ENCODE data around the gene ASXL3.

The ASXL3 gene

GRCh38 chr18:33665187-33665586, 87.2 kb downstream of the ASXL3 start:
- DNase-seq: no peak

GRCh38 chr18:33665641-33666040, 87.6 kb downstream of the ASXL3 start:
- DNase-seq: no peak

- no peak for DNase-seq
Observed at GRCh38 chr18:33666915-33667314, 88.9 kb downstream of the ASXL3 start.

GRCh38 chr18:33669589-33669988, 91.6 kb downstream of the ASXL3 start:
- no peak for DNase-seq

- no peak for DNase-seq
Observed at GRCh38 chr18:33670029-33670428, 92.0 kb downstream of the ASXL3 start.

GRCh38 chr18:33673689-33674088, 95.7 kb downstream of the ASXL3 start:
- no peak for DNase-seq

GRCh38 chr18:33676593-33676992, 98.6 kb downstream of the ASXL3 start:
- no peak for DNase-seq

- DNase-seq: no peak
Observed at GRCh38 chr18:33677891-33678290, 99.9 kb downstream of the ASXL3 start.

- DNase-seq: no peak
Observed at GRCh38 chr18:33682436-33682835, 104.4 kb downstream of the ASXL3 start.

GRCh38 chr18:33694593-33694992, 116.6 kb downstream of the ASXL3 start:
- no peak for DNase-seq

GRCh38 chr18:33696332-33697162, 118.5 kb downstream of the ASXL3 start:
- DNase-seq: no peak

- no peak for DNase-seq
Observed at GRCh38 chr18:33697498-33697897, 119.5 kb downstream of the ASXL3 start.

- no peak for DNase-seq
Observed at GRCh38 chr18:33699372-33699771, 121.4 kb downstream of the ASXL3 start.

- DNase-seq: no peak
Observed at GRCh38 chr18:33700513-33700976, 122.5 kb downstream of the ASXL3 start.

GRCh38 chr18:33702625-33703024, 124.6 kb downstream of the ASXL3 start:
- no peak for DNase-seq

- no peak for DNase-seq
Observed at GRCh38 chr18:33706391-33706790, 128.4 kb downstream of the ASXL3 start.

- DNase-seq: no peak
Observed at GRCh38 chr18:33708876-33709275, 130.9 kb downstream of the ASXL3 start.

- DNase-seq: no peak
Observed at GRCh38 chr18:33710269-33710668, 132.2 kb downstream of the ASXL3 start.

GRCh38 chr18:33711514-33711913, 133.5 kb downstream of the ASXL3 start:
- no peak for DNase-seq

- no peak for DNase-seq
Observed at GRCh38 chr18:33712719-33713118, 134.7 kb downstream of the ASXL3 start.

- DNase-seq: no peak
Observed at GRCh38 chr18:33716061-33716683, 138.2 kb downstream of the ASXL3 start.

GRCh38 chr18:33717339-33717738, 139.3 kb downstream of the ASXL3 start:
- no peak for DNase-seq

GRCh38 chr18:33720133-33720532, 142.1 kb downstream of the ASXL3 start:
- no peak for DNase-seq

GRCh38 chr18:33729556-33729955, 151.5 kb downstream of the ASXL3 start:
- DNase-seq: no peak

Data from cerebellar nuclear complex (tissue), 1 donor.